GM19463 (cell line): ENCODE data around the gene PPM1N.

Source experiments
- ATAC-seq: cut with Tn5 transposase; IDR thresholded peaks from one replicate; pipeline ENCODE4 v1.9.1; 2021; ENCODE audit warnings: mild to moderate bottlenecking, moderate library complexity; ENCODE audit not compliant: unreplicated experiment

PPM1N gene

GRCh38 chr19:45526143-45526542 is 27.9 kb downstream of the PPM1N start:
- no peak for ATAC-seq

- no peak for ATAC-seq
Observed at GRCh38 chr19:45526971-45527370, 28.7 kb downstream of the PPM1N start.

- ATAC-seq, result no peak
Observed at GRCh38 chr19:45527731-45528130, 29.5 kb downstream of the PPM1N start.

GRCh38 chr19:45528149-45528743 is 30.0 kb downstream of the PPM1N start:
- ATAC-seq, result no peak

- ATAC-seq, result no peak
Observed at GRCh38 chr19:45528744-45529419, 30.6 kb downstream of the PPM1N start.

- ATAC-seq, result no peak
Observed at GRCh38 chr19:45529420-45529785, 31.2 kb downstream of the PPM1N start.

GRCh38 chr19:45531349-45531748 is 33.1 kb downstream of the PPM1N start:
- no peak for ATAC-seq

- no peak for ATAC-seq
Observed at GRCh38 chr19:45539459-45539858, 41.2 kb downstream of the PPM1N start.

GRCh38 chr19:45542234-45542668 is 44.0 kb downstream of the PPM1N start:
- ATAC-seq, result no peak

GRCh38 chr19:45547211-45547770 is 49.0 kb downstream of the PPM1N start:
- ATAC-seq, result no peak

- no peak for ATAC-seq
Observed at GRCh38 chr19:45547965-45548609, 49.8 kb downstream of the PPM1N start.
